NCI-H146 (cell line): ENCODE results near the gene POM121.
"Not testable (repeated sequence)": the region's sequence is repeated elsewhere in the genome, so short reads cannot be mapped to it uniquely, and the experiment has no call there.

Experiments
- DNase-seq: peaks from one replicate; lab custom pipeline; 2025; lab: John Stamatoyannopoulos, UW

The POM121 gene

DNA sequence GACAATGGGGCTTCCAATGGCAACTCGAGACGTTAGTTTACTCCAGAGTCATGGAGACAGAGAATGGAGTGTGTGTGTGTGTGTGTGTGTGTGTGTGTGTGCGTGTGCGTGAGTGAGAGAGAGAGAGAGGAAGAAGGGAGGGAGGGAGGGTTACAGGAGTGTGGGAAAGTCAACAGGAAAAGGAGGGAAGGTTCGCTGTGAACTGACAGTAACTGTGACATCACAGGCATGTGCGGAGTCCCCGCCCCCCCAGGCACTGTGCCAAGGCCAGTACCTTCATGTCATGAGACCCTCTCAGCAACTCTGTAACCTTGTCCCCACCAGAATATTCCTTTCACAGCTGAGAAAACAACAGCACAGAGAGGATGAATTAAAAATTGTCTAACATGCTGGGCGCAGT is 72.6 kb downstream of the POM121 start:
- not testable (repeated sequence) for DNase-seq

DNA sequence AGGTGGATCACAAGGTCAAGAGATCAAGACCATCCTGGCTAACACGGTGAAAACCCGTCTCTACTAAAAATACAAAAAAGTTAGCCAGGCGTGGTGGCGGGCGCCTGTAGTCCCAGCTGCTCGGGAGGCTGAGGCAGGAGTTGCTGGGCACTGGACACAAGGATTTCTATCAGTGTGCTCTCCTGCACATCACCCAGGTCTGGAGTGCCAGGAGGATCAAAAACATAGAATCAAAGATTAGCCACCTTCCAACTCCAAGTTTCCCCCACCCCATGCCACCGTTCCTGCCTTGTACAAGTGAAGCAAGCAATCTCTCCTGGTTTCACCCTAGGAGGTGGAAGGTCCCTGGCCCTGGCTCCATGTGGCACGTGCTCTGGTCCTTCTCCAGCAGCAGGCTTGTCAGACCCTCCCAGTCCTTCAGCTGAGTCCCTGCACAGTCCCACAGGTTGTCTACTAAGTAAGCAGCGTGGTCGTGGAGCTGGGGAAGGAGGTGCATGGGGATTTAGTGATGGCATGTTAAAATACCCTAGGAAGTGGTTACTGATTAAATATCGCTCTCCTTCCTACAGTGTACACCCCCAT is 73.1 kb downstream of the POM121 start:
- DNase-seq: not testable (repeated sequence)
